Umbilical cord (tissue), 2 donors: Measurements from ENCODE around the gene ACR. TPM values are rescaled to one million over a fixed set of nuclear protein-coding genes. Genes with fewer than 3 reads are reported as not detected.

ENCODE experiments used
- DNase-seq: peaks from one replicate; pipeline ENCODE4 v3.0.0-alpha.2; 2015; ENCODE audit warnings: low spot score
- total RNA-seq: library from RNA; depleted of rRNA; stranded (reverse); fragments of >200 nt; gene quantifications from one replicate; pipeline ENCODE4 v1.2.3, GENCODE V29; 2014; ENCODE audit warnings: low replicate concordance; ENCODE audit not compliant: insufficient read depth

ACR gene
- total RNA-seq, 1 donor from 2014 or later = not detected

- DNase-seq = no peak
Measured at GRCh38 chr22:50702821-50703725, 34.9 kb upstream of the ACR start.

- no peak for DNase-seq
Measured at GRCh38 chr22:50703726-50704509, 34.1 kb upstream of the ACR start.

GRCh38 chr22:50704510-50705218, 33.3 kb upstream of the ACR start:
- no peak for DNase-seq

GRCh38 chr22:50705219-50705691, 32.7 kb upstream of the ACR start:
- peak; percentile 87 for DNase-seq

GRCh38 chr22:50705851-50706351, 32.1 kb upstream of the ACR start:
- DNase-seq = no peak

- no peak for DNase-seq
Measured at GRCh38 chr22:50706481-50707125, 31.4 kb upstream of the ACR start.

- DNase-seq = no peak
Measured at GRCh38 chr22:50708474-50708873, 29.5 kb upstream of the ACR start.

GRCh38 chr22:50708996-50709395, 29.0 kb upstream of the ACR start:
- no peak for DNase-seq

- no peak for DNase-seq
Measured at GRCh38 chr22:50710221-50710620, 27.8 kb upstream of the ACR start.

GRCh38 chr22:50710886-50711285, 27.1 kb upstream of the ACR start:
- no peak for DNase-seq

GRCh38 chr22:50711446-50712340, 26.3 kb upstream of the ACR start:
- no peak for DNase-seq

GRCh38 chr22:50712341-50713007, 25.5 kb upstream of the ACR start:
- no peak for DNase-seq

GRCh38 chr22:50713008-50713385, 25.0 kb upstream of the ACR start:
- no peak for DNase-seq

- no peak for DNase-seq
Measured at GRCh38 chr22:50713571-50714056, 24.4 kb upstream of the ACR start.

GRCh38 chr22:50714150-50714549, 23.9 kb upstream of the ACR start:
- no peak for DNase-seq

GRCh38 chr22:50714631-50715179, 23.3 kb upstream of the ACR start:
- DNase-seq = no peak

- DNase-seq = no peak
Measured at GRCh38 chr22:50715250-50715649, 22.8 kb upstream of the ACR start.

- DNase-seq = no peak
Measured at GRCh38 chr22:50715776-50716175, 22.2 kb upstream of the ACR start.
